Esophagus squamous epithelium (tissue), 4 donors: ENCODE measurements around the gene NME7.

Experiments
- CTCF ChIP-seq, 6 experiments: fragments of 450-650 bp in 4 of 6; fragments of 200-600 bp in 2 of 6; sonication (generic) in 2 of 6; IDR thresholded peaks; one replicate each; pipeline ENCODE4 v1.5.1; 2016 to 2019; ENCODE audit warnings: antibody characterized with exemption in 6 of 6, mild to moderate bottlenecking in 4 of 6, moderate library complexity in 4 of 6
- POLR2A ChIP-seq, 4 donors: fragments of 450-650 bp; IDR thresholded peaks; one replicate each; pipeline ENCODE4 v1.6.1; 2017; ENCODE audit warnings: antibody characterized with exemption in 4 of 4, mild to moderate bottlenecking in 4 of 4, moderate library complexity in 3 of 4

GRCh38 chr1:169138866-169139670 lies 228.5 kb downstream of the NME7 start:
- TF ChIP-seq CTCF (IDR thresholded peaks at IDR 0.05) (no peak), POLR2A (IDR thresholded peaks at IDR 0.05) (no peak)
